Neutrophil (primary cell): Measurements from ENCODE around the gene PLCH2.

ENCODE experiments used
- H3K27ac ChIP-seq: fragments of 200-600 bp; sonication (generic); 2 replicates; pipeline ENCODE4 v1.5.1; 2016; ENCODE audit warnings: mild to moderate bottlenecking, moderate library complexity
- H3K27me3 ChIP-seq: fragments of 200-600 bp; sonication (generic); 2 replicates; pipeline ENCODE4 v1.6.0; 2016; ENCODE audit warnings: mild to moderate bottlenecking
- H3K36me3 ChIP-seq: fragments of 200-600 bp; sonication (generic); 2 replicates; pipeline ENCODE4 v1.5.1; 2017
- H3K4me1 ChIP-seq, 2 experiments: fragments of 200-600 bp in 1 of 2; sonication (generic) in 1 of 2; 1 replicate in 1 of 2; 2 replicates in 1 of 2; pipeline versions ENCODE4 v1.5.1 to v1.6.1; 2013 to 2016; ENCODE audit warnings: low read depth in 1 of 2, low read length in 1 of 2, mild to moderate bottlenecking in 1 of 2, moderate library complexity in 1 of 2; ENCODE audit not compliant: control insufficient read depth in 1 of 2, insufficient read depth in 1 of 2
- H3K4me3 ChIP-seq, 2 experiments: fragments of 200-600 bp in 1 of 2; sonication (generic) in 1 of 2; 1 replicate in 1 of 2; 2 replicates in 1 of 2; pipeline ENCODE4 v1.5.1; 2013 to 2016; ENCODE audit warnings: low read depth in 1 of 2, low read length in 1 of 2, mild to moderate bottlenecking in 1 of 2, moderate library complexity in 1 of 2
- H3K9me3 ChIP-seq: fragments of 200-600 bp; sonication (generic); 2 replicates; pipeline ENCODE4 v1.5.1; 2016
- TF ChIP-seq, protein P1 (sequence below): fragments of 200-600 bp; sonication (generic); IDR thresholded peaks from 2 replicates; pipeline ENCODE4 v1.5.1; 2016; ENCODE audit warnings: antibody characterized with exemption

PLCH2 gene

DNA sequence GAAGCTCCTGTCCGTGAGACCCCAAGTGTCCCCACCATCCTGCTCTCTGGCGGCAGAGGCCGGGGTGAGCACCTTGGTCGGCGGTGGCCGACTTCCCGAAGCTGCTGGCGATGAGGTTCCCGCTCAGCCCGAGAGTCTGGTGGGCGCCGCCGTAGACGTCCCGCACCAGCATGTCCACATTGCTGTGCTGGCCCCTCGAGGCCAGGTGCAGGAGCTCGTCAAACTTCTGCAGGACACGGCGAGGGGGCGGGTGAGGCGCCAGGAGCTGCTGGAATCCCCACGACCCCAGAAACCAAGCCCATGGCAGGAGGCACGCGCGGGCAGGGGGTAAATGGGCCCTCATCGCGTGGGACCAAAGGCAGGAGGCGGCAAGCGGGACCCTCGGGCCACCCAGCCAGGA lies 43.6 kb downstream of the PLCH2 start:
- Histone ChIP-seq H3K36me3 (peaks cover 70% of the 10 kb centered on the region), H3K4me3 (no peak overlapping the region), H3K27me3 (no peaks in the 10 kb centered on the region), H3K27ac (no peak overlapping the region), H3K4me1 (peaks cover 2 to 9% of the 10 kb centered on the region in 2 experiments), H3K9me3 (no peaks in the 10 kb centered on the region)
- TF ChIP-seq, protein P1, sequence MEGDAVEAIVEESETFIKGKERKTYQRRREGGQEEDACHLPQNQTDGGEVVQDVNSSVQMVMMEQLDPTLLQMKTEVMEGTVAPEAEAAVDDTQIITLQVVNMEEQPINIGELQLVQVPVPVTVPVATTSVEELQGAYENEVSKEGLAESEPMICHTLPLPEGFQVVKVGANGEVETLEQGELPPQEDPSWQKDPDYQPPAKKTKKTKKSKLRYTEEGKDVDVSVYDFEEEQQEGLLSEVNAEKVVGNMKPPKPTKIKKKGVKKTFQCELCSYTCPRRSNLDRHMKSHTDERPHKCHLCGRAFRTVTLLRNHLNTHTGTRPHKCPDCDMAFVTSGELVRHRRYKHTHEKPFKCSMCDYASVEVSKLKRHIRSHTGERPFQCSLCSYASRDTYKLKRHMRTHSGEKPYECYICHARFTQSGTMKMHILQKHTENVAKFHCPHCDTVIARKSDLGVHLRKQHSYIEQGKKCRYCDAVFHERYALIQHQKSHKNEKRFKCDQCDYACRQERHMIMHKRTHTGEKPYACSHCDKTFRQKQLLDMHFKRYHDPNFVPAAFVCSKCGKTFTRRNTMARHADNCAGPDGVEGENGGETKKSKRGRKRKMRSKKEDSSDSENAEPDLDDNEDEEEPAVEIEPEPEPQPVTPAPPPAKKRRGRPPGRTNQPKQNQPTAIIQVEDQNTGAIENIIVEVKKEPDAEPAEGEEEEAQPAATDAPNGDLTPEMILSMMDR = no peak

DNA sequence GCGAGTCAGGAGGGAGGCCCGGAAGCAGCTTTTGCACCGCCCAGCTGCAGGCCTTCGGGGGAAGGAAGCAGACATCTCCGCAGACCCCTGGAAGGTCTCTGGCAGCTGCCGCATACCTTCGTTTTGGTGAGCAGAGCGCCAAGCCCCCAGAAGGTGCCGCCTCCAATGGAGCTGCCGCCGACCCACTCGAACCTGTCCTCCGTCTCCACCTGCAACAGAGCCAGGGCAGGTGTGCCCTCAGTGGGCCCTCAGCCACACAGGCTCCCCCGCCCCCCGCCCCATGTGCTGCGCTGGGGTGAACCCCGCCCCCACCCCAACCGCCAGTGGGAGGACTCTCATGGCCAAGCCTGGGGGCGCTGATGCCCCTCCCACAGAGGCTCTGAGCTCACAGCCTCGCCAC lies 44.1 kb downstream of the PLCH2 start:
- Histone ChIP-seq H3K27ac (no peak overlapping the region), H3K4me1 (peaks cover 7 to 14% of the 10 kb centered on the region in 2 experiments), H3K27me3 (no peaks in the 10 kb centered on the region), H3K4me3 (no peak overlapping the region), H3K9me3 (no peaks in the 10 kb centered on the region), H3K36me3 (peaks cover 65% of the 10 kb centered on the region)
- TF ChIP-seq, protein P1 = no peak

DNA sequence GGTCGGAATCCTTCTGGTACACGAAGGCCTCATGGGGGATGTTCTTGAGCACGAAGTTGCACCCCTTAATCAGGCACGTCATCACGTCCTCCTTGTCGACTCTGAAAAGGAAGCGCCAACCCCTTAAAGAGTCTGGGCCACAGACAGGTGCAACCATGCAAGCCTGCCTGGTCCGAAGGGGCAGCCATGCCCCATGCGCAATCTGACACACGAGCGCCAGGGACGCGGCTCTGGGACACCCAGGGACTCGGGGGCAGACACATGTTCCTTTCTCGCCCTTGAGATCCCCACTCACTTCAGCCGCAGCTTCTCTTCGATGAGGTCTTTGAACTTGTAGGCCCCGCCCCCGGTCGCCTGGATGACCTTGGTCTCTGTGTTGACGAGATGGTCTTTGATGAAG lies 44.7 kb downstream of the PLCH2 start:
- Histone ChIP-seq H3K9me3 (no peaks in the 10 kb centered on the region), H3K27ac (no peak overlapping the region), H3K4me3 (no peak overlapping the region), H3K4me1 (peaks cover 13 to 20% of the 10 kb centered on the region in 2 experiments), H3K36me3 (peaks cover 59% of the 10 kb centered on the region), H3K27me3 (no peaks in the 10 kb centered on the region)
- TF ChIP-seq, protein P1 = no peak

DNA sequence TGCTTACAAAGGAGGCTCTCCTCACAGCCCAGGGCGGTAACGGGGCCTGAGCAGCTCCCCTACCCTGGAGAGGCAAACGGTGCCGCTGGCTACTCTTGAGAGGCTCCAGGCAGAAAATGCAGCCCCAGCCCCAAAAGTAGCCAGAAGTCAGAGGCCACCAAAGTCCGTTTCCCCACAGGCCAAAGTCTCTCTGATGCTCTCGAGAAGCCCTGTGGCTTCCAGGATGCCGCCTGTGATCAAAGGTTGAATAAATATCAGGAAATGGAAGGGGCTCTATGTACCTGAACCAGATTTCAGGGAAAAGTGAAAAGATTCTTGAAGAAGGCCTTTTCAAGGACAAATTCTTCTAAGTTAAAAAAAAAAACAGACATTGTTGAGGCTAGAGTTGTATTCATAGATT lies 46.1 kb downstream of the PLCH2 start:
- Histone ChIP-seq H3K36me3 (peaks cover 45% of the 10 kb centered on the region), H3K4me3 (no peak overlapping the region), H3K4me1 (peaks cover 24 to 26% of the 10 kb centered on the region in 2 experiments), H3K27ac (no peak overlapping the region), H3K27me3 (peaks cover 6% of the 10 kb centered on the region), H3K9me3 (no peaks in the 10 kb centered on the region)
- TF ChIP-seq, protein P1 = no peak

DNA sequence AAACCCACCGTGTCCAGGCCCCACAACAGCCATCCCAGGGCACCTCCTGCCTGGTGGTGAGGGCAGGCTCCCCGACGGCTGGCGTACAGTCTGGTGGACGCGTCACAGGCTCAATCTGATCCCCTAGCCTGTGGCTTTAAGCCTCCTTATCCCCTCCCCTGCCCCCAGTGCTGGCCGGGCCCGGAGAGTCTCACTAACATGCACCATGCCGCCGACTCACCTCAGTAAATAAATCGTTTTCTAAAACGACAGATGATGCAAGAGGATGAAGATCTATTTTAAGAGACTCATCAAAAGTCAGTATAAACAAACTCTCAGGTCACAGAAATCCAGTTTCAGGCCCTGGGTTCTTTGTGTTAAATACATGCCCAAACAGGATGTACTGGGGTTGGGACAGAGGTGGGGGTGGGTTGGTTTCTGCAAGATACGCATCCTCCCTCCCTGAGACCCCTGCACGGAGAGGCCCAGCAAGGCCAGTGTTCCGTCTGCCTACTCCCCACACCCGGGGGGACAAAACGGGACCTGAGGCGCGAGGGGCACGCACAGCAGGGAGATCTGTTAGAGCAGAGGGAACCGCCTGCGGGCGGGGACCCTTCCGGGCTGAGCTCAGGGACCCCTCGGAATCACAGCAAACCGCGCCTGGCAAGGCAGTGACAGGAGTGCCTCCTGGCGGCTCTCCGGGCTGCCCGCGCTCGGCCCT lies 47.3 kb downstream of the PLCH2 start:
- H3K4me3 ChIP-seq = no peak overlapping the region
- no peak overlapping the region for H3K27ac ChIP-seq
- H3K4me1 ChIP-seq = peaks cover 24 to 26% of the 10 kb centered on the region in 2 experiments
- H3K9me3 ChIP-seq = no peaks in the 10 kb centered on the region
- peaks cover 17% of the 10 kb centered on the region for H3K27me3 ChIP-seq
- peaks cover 34% of the 10 kb centered on the region for H3K36me3 ChIP-seq
- TF ChIP-seq, protein P1 = no peak
